GM19438 (cell line): Measurements from ENCODE around the gene OR6B2.
"Not testable (repeated sequence)": the region's sequence is repeated elsewhere in the genome, so short reads cannot be mapped to it uniquely, and the experiment has no call there.

Experiments
- ATAC-seq: cut with Tn5 transposase; IDR thresholded peaks from one replicate; pipeline ENCODE4 v1.9.1; 2021; ENCODE audit warnings: low read depth; ENCODE audit not compliant: unreplicated experiment

The OR6B2 gene

DNA sequence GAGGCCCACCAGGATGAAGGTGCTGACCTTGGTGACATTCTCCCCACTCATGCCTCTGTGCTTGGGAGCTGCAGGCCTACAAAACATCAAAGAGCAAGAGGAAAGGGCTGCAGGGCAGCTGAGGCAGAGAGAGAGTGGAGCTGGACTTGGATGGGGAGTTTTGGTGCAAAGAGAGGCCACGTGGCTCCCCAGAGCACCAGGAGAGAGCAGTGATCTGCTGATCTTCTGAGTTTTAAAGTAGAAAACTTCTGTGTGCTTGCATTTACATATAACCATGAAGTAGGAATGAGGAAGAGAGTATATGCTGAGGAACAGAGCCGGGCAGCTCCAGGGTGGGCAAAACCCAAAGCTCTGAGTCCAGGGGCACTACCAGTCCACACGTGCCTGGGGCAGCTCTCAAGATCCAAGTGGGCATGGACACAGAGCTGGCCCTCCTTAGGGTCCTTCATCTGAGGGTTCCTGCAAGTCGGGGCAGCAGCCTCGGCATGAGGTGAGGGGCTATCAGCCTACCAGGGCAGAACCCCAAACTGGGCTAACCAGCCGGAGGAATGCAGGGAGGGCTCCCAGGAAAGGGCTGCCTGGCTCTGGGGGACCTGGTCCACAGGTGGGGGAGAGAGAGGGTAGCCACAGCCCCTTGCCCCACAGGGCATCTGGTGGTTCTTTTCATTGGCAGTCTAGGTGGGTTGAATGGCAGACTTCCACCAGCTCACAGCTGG is at the start of gene OR6B2:
TSS of gene OR6B2 (minus strand) at position 51 of the 716 bp plus-strand sequence. CDS start at position 51, 0 bp downstream.
- ATAC-seq = no peak

DNA sequence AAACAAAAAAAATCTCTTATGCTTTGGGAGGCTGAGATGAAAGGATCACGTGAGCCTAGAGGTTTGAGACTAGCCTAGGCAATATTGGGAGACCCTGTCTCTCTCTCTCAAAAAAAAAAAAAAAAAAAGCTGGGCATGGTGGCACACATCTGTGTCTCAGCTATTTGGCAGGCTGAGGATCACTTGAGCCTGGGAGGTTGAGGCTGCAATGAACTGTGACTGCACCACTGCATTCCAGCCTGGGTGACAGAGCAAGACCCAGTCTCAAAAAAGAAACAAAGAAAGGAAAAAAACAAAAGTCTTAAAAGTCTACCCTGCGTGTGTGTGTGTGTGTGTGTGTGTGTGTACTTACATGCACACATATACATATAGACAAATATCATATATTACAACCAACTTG is 48.4 kb upstream of the OR6B2 start:
- ATAC-seq = no peak

GRCh38 chr2:240077442-240077841 is 47.2 kb upstream of the OR6B2 start:
- no peak for ATAC-seq

GRCh38 chr2:240074545-240074944 is 44.3 kb upstream of the OR6B2 start:
- no peak for ATAC-seq

GRCh38 chr2:240070907-240071306 is 40.7 kb upstream of the OR6B2 start:
- no peak for ATAC-seq

GRCh38 chr2:240069829-240070228 is 39.6 kb upstream of the OR6B2 start:
- ATAC-seq = no peak

DNA sequence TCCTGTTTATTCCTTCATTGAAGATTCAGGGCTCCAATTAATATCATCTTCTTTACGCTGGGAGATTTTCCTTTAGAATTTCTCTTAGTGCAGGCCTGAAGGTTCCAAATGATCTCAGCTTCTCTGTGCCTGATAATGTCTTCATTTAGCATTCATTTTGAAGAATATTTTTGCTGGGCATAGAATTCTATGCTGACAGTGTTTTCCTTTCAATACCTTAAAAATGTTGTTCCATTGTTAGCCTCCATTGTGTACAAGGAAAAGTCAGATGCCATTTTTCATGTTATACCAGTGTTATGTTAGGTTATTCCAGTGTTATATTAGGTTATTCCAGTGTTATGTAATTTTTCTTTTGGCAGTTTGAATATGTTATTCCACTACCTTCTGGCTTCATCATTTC is 38.0 kb upstream of the OR6B2 start:
- ATAC-seq = no peak

- ATAC-seq = no peak
These were observed 36.3 kb upstream of the OR6B2 start for GRCh38 chr2:240066489-240066888.

- no peak for ATAC-seq
These were observed 34.7 kb upstream of the OR6B2 start for GRCh38 chr2:240064898-240065297.

DNA sequence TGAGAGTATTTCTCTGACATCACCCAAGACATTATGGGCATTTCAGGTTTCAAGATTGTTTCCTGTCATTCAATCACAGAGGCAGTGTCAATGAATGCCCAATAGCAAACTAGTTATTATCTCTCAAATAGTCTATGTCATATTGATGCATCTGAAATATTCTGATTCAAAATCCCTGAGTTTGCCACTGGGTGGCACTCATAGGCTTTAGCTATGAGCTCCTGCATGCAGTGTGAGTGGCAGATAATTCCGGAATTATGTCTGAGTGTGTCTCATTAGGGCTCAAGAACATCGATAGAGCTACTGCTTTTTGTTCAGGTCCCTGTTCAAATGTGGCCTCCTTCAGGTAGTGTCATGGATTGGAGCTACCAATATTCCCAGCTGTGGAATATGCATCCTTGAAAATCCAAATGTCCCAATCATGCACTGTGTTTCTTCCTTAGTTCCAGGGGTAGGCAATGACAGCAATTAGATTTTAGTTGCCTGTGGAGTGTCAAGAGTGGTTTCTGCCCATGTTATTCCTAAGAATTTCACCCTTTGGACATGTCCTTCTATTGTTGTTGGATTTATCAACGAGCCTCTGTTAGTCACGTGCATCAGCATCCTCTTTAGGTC is 30.9 kb upstream of the OR6B2 start:
- ATAC-seq = no peak

GRCh38 chr2:240056678-240057077 is 26.4 kb upstream of the OR6B2 start:
- ATAC-seq = no peak

GRCh38 chr2:240055177-240055917 is 25.1 kb upstream of the OR6B2 start:
- no peak for ATAC-seq

GRCh38 chr2:240053173-240054155 is 23.2 kb upstream of the OR6B2 start, which contains the start of gene OR6B3:
TSS of gene OR6B3 (minus strand) at chr2:240053521.
- no peak for ATAC-seq

- no peak for ATAC-seq
These were observed 22.3 kb upstream of the OR6B2 start for GRCh38 chr2:240052524-240052923.

- no peak for ATAC-seq
These were observed 21.5 kb upstream of the OR6B2 start for GRCh38 chr2:240051697-240052096.

DNA sequence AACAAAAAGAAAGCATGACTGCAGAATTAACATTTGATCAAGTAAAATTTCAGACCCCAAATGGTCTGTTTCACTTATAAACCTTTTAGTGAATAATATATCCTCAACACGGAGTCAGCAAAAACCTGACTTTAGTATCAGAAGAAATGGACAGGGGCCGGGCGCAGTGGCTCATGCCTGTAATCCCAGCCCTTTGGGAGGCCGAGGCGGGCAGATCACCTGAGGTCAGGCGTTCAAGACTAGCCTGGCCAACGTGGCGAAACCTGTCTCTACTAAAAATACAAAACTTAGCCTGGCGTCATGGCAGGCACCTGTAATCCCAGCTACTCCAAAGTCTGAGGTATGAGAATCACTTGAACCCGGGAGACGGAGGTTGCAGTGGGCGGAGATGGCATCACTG is 20.0 kb upstream of the OR6B2 start:
- ATAC-seq = no peak

- no peak for ATAC-seq
These were observed 18.0 kb upstream of the OR6B2 start for GRCh38 chr2:240048237-240048636.

DNA sequence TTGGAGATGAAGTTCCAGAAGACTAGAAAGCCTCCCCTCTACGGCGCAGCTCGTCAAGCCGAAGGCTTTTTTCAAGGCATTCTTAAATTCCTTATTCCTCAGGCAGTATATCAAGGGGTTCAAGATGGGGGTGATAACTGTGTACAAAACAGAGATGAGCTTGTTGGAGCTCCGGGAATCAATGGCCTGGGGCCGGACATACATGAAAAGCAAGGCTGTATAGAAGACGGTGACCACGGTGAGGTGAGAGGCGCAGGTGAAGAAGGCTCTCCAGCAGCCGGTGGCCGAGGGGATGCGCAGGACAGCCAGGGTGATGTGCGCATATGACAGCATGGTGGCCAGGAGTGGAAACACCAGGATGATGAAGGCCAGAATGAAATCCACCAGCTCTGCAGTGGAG is 14.9 kb upstream of the OR6B2 start:
- no peak for ATAC-seq

DNA sequence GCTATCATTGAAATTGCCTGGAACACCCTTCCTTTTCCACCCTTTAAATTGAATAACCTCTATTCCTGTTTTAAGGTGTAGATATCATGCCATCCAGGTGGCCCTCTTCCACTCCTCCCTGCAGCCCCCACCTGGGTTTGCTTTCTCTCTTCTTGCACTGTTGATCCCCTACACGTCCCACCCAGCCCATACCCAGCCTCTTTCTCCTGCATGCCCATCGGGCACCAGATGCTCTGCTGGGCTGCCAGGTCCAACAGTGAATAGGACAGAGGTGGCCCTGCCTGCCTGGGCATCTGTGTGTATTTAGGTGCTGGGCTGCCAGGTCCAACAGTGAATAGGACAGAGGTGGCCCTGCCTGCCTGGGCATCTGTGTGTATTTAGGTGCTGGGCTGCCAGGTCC is 13.9 kb upstream of the OR6B2 start:
- not testable (repeated sequence) for ATAC-seq

- no peak for ATAC-seq
These were observed 13.2 kb upstream of the OR6B2 start for GRCh38 chr2:240043279-240043989.
